Choroid plexus epithelial cell (primary cell): ENCODE data around the gene CYSTM1.
"Not testable (repeated sequence)": the region's sequence is repeated elsewhere in the genome, so short reads cannot be mapped to it uniquely, and the experiment has no call there.

Experiments used
- DNase-seq: peaks from one replicate; pipeline ENCODE4 v3.0.0-alpha.2; 2010; ENCODE audit warnings: low read depth
- H3K4me3 ChIP-seq: 2 replicates; pipeline ENCODE4 v1.5.1; 2011; ENCODE audit warnings: low read depth, mild to moderate bottlenecking, control low read depth, low read length, moderate library complexity
- TF ChIP-seq, protein P1 (sequence below): conservative IDR thresholded peaks from 2 replicates; pipeline ENCODE4 v1.5.1; 2011; ENCODE audit warnings: low read depth, mild to moderate bottlenecking, control low read depth, inconsistent platforms, low read length, moderate library complexity

The CYSTM1 gene

DNA sequence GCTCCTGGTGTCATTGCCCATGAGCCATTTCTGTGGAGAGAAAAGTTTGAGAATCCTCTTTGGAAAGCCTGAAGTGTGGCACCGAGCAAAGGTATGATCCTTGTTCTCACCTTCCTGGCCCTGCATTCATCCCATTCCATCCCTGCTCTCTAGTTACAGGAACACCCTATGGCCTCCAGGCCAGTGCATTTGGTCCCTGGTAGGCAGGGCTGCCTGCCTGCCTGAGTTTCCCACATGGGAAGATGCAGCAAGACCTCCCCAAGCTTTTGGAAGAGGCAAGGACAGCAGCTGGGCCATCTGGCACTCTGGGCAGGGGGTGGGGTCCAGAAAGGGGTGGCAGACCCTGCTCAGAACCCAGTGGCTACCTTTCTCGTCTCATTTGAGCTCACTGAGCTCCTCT, 24.8 kb upstream of the CYSTM1 start:
- DNase-seq, result no peak
- TF ChIP-seq, protein P1, sequence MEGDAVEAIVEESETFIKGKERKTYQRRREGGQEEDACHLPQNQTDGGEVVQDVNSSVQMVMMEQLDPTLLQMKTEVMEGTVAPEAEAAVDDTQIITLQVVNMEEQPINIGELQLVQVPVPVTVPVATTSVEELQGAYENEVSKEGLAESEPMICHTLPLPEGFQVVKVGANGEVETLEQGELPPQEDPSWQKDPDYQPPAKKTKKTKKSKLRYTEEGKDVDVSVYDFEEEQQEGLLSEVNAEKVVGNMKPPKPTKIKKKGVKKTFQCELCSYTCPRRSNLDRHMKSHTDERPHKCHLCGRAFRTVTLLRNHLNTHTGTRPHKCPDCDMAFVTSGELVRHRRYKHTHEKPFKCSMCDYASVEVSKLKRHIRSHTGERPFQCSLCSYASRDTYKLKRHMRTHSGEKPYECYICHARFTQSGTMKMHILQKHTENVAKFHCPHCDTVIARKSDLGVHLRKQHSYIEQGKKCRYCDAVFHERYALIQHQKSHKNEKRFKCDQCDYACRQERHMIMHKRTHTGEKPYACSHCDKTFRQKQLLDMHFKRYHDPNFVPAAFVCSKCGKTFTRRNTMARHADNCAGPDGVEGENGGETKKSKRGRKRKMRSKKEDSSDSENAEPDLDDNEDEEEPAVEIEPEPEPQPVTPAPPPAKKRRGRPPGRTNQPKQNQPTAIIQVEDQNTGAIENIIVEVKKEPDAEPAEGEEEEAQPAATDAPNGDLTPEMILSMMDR, result no peak
- no peak overlapping the region for H3K4me3 ChIP-seq

DNA sequence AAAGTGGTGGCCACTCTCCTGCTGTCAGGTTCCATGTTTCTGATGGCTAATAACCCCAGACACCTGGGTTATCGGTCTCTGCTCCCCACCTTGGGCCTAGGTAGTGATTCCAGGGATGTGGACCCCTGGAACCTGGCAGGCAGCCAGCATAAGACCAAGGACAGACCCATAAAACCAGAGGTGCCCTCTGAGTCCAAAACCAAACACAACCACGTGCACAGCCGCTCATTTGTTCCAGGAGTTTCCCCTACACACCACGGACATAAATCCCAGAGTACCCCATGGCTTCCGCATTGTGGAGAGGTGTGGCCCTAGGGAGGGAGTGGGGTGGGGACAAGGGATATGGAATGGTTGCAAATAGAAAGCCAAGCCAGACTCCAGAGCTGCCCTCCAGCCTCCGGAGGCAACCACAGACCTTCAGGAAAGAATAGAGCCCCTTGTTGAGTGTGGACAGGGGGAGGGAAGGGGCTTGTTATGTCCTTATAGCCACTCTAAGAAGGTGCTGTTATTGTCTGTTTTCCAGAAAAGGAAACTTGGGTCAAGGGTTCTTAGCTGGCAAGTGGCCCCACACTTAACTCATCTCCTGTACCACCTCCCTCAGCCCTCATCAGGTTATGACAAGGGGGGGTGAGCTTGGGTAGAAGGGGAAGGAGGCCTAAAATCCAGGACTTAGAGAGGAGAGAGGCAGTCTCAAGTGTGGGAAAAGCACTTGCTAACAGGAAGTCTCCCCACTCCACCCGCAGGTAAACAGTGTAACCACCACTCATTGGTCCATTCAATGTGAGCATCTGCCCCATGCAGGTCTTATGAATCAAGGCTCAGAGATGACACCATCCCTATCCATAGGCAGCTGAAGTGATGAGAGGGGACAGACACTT, 23.6 kb upstream of the CYSTM1 start:
- H3K4me3 ChIP-seq, result no peak overlapping the region
- no peak for DNase-seq
- TF ChIP-seq, protein P1, result no peak

DNA sequence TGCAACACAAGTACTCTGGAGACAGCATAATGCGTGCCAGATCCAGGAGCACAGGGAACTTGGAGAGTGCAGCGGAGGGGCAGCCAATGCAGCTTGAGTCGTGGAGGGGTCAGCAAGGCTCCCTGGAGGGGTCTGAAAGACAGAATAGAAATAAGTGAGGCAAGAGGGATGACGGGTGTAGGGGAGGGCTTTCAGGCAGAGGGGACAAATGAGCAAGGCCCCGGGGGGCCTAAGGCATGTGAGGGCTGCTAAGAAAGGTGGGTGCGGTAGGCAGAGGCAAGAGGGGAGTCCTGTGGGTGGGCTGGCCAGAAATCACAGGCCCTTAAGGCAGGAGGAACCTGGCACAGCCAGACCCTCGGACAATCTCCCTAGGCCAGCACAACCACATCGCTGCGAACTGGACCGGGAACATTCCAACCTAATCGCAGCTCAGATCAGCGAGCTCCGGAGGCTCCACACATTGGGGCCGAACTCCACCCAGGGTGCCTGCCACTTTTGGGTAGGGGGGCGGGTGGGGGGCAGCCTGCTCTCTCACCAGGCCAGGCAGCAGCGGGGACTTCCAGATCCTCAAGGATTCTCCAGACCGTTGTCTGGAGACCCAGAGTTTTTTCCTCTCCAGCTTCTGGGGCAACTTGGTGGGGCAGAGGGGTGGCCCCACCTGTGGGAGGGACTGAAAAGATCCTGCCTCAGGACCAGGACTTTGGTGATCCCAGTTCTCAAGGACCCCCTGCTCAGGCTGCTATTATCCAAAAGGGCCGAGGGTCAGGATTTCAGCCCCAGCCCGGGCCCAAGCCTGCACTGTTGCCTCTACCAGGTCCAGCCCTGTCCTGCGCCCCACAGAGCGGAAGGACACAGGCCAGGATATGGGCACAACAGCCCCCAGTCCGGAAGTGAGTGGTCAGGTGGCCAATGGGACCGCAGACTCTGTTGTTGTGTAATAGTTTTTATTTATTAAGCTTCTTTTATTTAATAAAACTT, 22.7 kb upstream of the CYSTM1 start:
- H3K4me3 ChIP-seq, result no peak overlapping the region
- no peak for DNase-seq
- TF ChIP-seq, protein P1, result no peak

DNA sequence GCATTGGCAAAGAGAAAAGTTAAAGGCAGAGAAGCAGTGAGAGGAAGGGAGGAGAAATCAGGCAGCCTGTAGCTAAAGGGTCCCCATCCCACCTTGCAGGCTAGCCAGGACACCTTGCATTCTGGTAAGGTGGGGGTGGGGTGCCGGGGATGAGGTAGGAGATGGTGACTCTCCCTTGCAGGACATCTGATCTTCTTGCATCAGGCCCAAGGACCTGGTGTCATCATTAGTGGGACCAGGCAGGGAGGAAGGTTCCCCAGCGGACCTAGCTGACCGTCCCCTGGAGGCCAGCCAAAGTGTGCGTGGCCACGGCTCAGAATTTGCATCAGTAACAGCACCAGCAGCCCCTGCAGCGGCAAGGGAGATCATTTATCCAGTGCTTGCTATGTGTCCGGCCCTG, 21.7 kb upstream of the CYSTM1 start:
- no peak overlapping the region for H3K4me3 ChIP-seq
- no peak for DNase-seq
- TF ChIP-seq, protein P1, result no peak

DNA sequence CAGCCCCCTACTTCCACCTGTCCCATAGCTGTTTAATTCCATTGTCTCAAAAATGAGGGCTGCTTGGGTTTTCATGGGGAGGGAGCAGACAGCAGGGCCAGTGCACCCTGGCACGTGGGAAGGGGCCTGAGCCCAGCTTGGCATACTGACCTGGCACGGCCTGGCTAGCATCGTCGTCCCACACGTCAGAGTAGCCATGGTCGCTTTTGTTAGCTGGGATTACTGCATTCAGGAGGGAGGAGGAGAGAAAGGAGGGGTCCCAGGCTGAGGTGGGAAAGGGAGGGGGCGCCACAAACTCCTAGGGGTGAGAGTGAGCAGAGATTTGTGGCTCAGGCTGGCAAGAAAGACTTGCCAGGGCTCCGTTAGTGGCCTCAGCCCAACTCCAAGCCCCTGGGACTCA, 21.1 kb upstream of the CYSTM1 start:
- TF ChIP-seq, protein P1, result no peak
- H3K4me3 ChIP-seq, result no peak overlapping the region
- DNase-seq, result no peak

DNA sequence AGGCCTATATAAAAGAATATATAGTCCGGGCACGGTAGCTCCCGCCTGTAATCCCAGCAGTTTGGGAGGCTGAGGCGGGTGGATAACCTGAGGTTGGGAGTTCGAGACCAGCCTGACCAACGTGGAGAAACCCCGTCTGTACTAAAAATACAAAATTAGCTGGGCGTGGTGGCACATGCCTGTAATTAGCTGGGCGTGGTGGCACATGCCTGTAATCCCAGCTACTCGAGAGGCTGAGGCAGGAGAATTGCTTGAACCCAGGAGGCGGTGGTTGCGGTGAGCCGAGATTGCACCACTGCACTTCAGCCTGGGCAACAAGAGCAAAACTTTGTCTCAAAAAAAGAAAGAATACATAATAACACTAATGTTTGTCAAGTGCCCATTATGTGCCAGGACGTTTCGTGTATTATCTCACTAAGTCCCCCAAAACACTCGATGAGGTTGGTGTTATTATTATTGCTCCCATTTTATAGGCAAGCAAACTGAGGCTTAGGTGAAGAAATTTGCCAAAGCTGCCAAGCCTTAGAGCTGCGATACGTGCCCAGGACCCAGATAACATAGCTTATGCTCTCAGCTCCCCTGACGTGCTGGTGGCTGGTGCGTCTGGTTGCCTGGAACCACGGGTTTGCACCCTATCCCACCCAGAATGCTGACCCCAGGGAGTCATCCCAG, 20.1 kb upstream of the CYSTM1 start:
- not testable (repeated sequence) for DNase-seq, H3K4me3 ChIP-seq
